CD14-positive monocyte (primary cell): ENCODE data around the gene ARID3A. TPM values are rescaled to one million over a fixed set of nuclear protein-coding genes. Genes with fewer than 3 reads are reported as not detected.
A peak's percentile ranks its signal among the peaks of the same experiment; 100 is the strongest.

ENCODE experiments used
- DNase-seq, 3 donors: peaks; one replicate each; pipeline ENCODE4 v3.0.0-alpha.2; 2011 to 2022
- H2AFZ ChIP-seq: 2 replicates; pipeline ENCODE4 v1.6.0; 2012; ENCODE audit warnings: mild to moderate bottlenecking, low read depth, low read length, inconsistent platforms; ENCODE audit not compliant: insufficient read depth, poor library complexity, severe bottlenecking
- H3K27ac ChIP-seq, 2 donors: 1 replicate in 1 of 2; 2 replicates in 1 of 2; pipeline ENCODE4 v1.5.1; 2012 to 2013; ENCODE audit warnings: low read length in 2 of 2, control low read depth in 1 of 2, inconsistent platforms in 1 of 2, low read depth in 1 of 2, mild to moderate bottlenecking in 1 of 2
- H3K27me3 ChIP-seq, 2 donors: one replicate each; pipeline versions ENCODE4 v1.6.0 to v1.6.1; 2011 to 2013; ENCODE audit warnings: low read length in 2 of 2; ENCODE audit not compliant: control insufficient read depth in 2 of 2, insufficient read depth in 2 of 2
- H3K36me3 ChIP-seq, 2 donors: replicated peaks in 1 of 2; 1 replicate in 1 of 2; 2 replicates in 1 of 2; pipeline versions ENCODE4 v1.5.1 to v1.6.1; 2012 to 2013; ENCODE audit warnings: low read length in 2 of 2, control low read depth in 1 of 2, inconsistent platforms in 1 of 2, mild to moderate bottlenecking in 1 of 2; ENCODE audit not compliant: insufficient read depth in 2 of 2, control insufficient read depth in 1 of 2
- H3K4me1 ChIP-seq, 2 donors: 1 replicate in 1 of 2; 2 replicates in 1 of 2; pipeline versions ENCODE4 v1.5.1 to v1.6.1; 2012 to 2013; ENCODE audit warnings: low read length in 2 of 2, control low read depth in 1 of 2, inconsistent platforms in 1 of 2, mild to moderate bottlenecking in 1 of 2, moderate library complexity in 1 of 2; ENCODE audit not compliant: insufficient read depth in 2 of 2, control insufficient read depth in 1 of 2
- H3K4me2 ChIP-seq: replicated peaks from 2 replicates; pipeline ENCODE3; 2012; ENCODE audit warnings: low read length, moderate library complexity, mild to moderate bottlenecking; ENCODE audit not compliant: poor library complexity, severe bottlenecking; ENCODE audit errors: extremely low read depth
- H3K4me3 ChIP-seq, 3 experiments: fragments of 200-600 bp in 1 of 3; sonication (generic) in 1 of 3; replicated peaks in 1 of 3; 1 replicate in 2 of 3; 2 replicates in 1 of 3; pipeline ENCODE4 v1.5.1; 2011 to 2013; ENCODE audit warnings: low read length in 3 of 3, mild to moderate bottlenecking in 3 of 3, control low read depth in 2 of 3, low read depth in 2 of 3, inconsistent platforms in 1 of 3, moderate library complexity in 1 of 3
- H3K79me2 ChIP-seq: 2 replicates; pipeline ENCODE4 v1.6.0; 2012; ENCODE audit warnings: mild to moderate bottlenecking, control low read depth, inconsistent platforms, low read length, moderate library complexity; ENCODE audit not compliant: insufficient read depth
- H3K9ac ChIP-seq: 2 replicates; pipeline ENCODE4 v1.6.0; 2017; ENCODE audit warnings: low read length, mild to moderate bottlenecking; ENCODE audit not compliant: insufficient read depth, poor library complexity, severe bottlenecking
- H3K9me3 ChIP-seq, 2 donors: replicated peaks in 1 of 2; 1 replicate in 1 of 2; 2 replicates in 1 of 2; pipeline versions ENCODE4 v1.5.1 to v1.6.1; 2012 to 2013; ENCODE audit warnings: low read length in 2 of 2, control low read depth in 1 of 2; ENCODE audit not compliant: control insufficient read depth in 1 of 2, insufficient read depth in 1 of 2
- H4K20me1 ChIP-seq: 2 replicates; pipeline ENCODE4 v1.6.0; 2012; ENCODE audit warnings: mild to moderate bottlenecking, low read length, control low read depth, moderate library complexity; ENCODE audit not compliant: insufficient read depth
- H3K27ac Mint-ChIP-seq, 7 donors: one replicate each; pipeline ENCODE4 v1.8.0; 2020; ENCODE audit warnings: mild to moderate bottlenecking in 7 of 7, mixed read lengths in 7 of 7, moderate library complexity in 6 of 7, inconsistent platforms in 2 of 7
- H3K27me3 Mint-ChIP-seq, 3 donors: one replicate each; pipeline ENCODE4 v1.8.0; 2021 to 2022; ENCODE audit warnings: low read depth in 3 of 3, mild to moderate bottlenecking in 3 of 3, mixed read lengths in 3 of 3, moderate library complexity in 3 of 3, inconsistent platforms in 1 of 3
- H3K36me3 Mint-ChIP-seq, 2 donors: one replicate each; pipeline ENCODE4 v1.8.0; 2020; ENCODE audit warnings: mixed read lengths in 2 of 2, inconsistent platforms in 1 of 2, mild to moderate bottlenecking in 1 of 2
- H3K4me1 Mint-ChIP-seq: one replicate; pipeline ENCODE4 v1.8.0; 2020; ENCODE audit warnings: mild to moderate bottlenecking, mixed read lengths
- H3K4me3 Mint-ChIP-seq, 2 donors: one replicate each; pipeline ENCODE4 v1.8.0; 2020; ENCODE audit warnings: mild to moderate bottlenecking in 2 of 2, mixed read lengths in 2 of 2, moderate library complexity in 1 of 2
- H3K9me3 Mint-ChIP-seq, 7 donors: one replicate each; pipeline ENCODE4 v1.8.0; 2020 to 2022; ENCODE audit warnings: mixed read lengths in 7 of 7, mild to moderate bottlenecking in 6 of 7, moderate library complexity in 6 of 7, inconsistent platforms in 2 of 7
- CTCF ChIP-seq: fragments of 200-600 bp; IDR thresholded peaks from one replicate; pipeline ENCODE4 v1.8.0; 2022; ENCODE audit warnings: antibody characterized with exemption, mild to moderate bottlenecking
- WGBS: methylation state at CpG from one replicate; pipeline ENCODE4 v1.1.5; 2013; ENCODE audit warnings: missing lambda C conversion rate; ENCODE audit not compliant: insufficient coverage; 5-methylcytosine and 5-hydroxymethylcytosine counted together
- intact Hi-C, 2 donors: fragments of 100-400 bp; cut with micrococcal nuclease; formaldehyde crosslinking; loops; one replicate each; pipeline versions ENCODE4 v1.15.0 to v1.15.1; 2023
- polyA plus RNA-seq, 3 donors: library from polyadenylated mRNA; depleted of rRNA in 1 of 3; unstranded in 2 of 3; stranded (reverse) in 1 of 3; fragments of 300-500 nt in 2 of 3; fragments of >200 nt in 1 of 3; fragmentation: Illumina TruSeq in 2 of 3; gene quantifications; 1 replicate in 2 of 3; 2 replicates in 1 of 3; pipeline ENCODE4 v1.2.3, GENCODE V29; 2012 to 2021

Gene ARID3A
- polyA plus RNA-seq, 3 donors: 2.1 to 41.6 (median 3.2) TPM

DNA sequence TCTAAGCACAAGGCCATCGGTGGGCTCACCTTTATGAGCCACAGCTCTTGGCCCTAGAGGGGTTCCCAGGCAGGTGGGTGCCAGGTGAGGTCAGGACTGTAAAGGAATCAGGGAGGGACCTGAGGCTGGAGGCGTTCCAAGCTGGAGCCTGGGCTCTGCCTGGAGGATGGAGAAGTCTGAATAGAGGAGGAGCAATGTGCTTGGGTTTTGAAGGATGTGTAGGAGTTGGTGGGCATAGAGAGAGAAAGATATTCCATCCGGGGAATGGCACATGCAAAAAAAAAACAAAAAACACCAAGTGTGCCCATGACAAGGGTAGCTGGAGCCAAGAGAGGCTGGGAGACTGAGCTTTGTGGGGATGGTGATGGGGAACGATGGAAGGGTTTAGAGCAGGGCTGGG lies 76.8 kb downstream of the ARID3A start:
- no peak for DNase-seq
- intact Hi-C loops: no loop called here
- Mint-ChIP-seq H3K9me3 (peaks cover 0 to 10% (median 7%) of the 10 kb centered on the region in 7 donors), H3K4me1 (peaks cover 6% of the 10 kb centered on the region), H3K27ac (no peak overlapping the region), H3K4me3 (peak overlapping the region in 1 of 2 donors; percentile 64), H3K27me3 (peaks cover 35 to 54% (median 38%) of the 10 kb centered on the region in 3 donors), H3K36me3 (peaks cover 0 to 6% of the 10 kb centered on the region in 2 donors)
- no peak overlapping the region for H2AFZ ChIP-seq
- H3K27ac ChIP-seq: no peak overlapping the region
- H3K27me3 ChIP-seq: peaks cover 11 to 44% of the 10 kb centered on the region in 2 donors
- H3K4me2 ChIP-seq: no peak overlapping the region
- no peak for TF ChIP-seq CTCF
- peaks cover 0 to 3% of the 10 kb centered on the region in 2 donors for H3K9me3 ChIP-seq
- no peaks in the 10 kb centered on the region for H3K36me3 ChIP-seq
- H3K4me3 ChIP-seq: no peak overlapping the region
- WGBS: 90% methylated on average over 3 of the region's 4 CpGs
- peaks cover 4% of the 10 kb centered on the region for H4K20me1 ChIP-seq
- H3K9ac ChIP-seq: no peak overlapping the region
- H3K4me1 ChIP-seq: peaks cover 12 to 13% of the 10 kb centered on the region in 2 donors
- no peaks in the 10 kb centered on the region for H3K79me2 ChIP-seq

DNA sequence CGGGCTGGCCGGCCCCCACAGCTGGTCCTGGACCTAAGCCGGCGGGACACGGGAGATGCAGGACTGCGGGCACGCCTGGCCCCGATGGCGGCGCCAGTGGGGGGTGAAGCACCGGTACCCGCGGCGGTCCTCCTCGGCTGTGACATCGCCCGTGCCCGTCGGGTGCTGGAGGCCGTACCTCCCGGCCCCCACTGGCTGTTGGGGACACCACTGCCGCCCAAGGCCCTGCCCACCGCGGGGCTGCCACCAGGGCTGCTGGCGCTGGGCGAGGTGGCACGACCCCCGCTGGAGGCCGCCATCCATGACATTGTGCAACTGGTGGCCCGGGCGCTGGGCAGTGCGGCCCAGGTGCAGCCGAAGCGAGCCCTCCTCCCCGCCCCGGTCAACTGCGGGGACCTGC lies 77.4 kb downstream of the ARID3A start:
- Histone ChIP-seq H3K27me3 (peaks cover 10 to 37% of the 10 kb centered on the region in 2 donors), H3K27ac (no peak overlapping the region), H3K4me1 (peaks cover 12 to 13% of the 10 kb centered on the region in 2 donors), H3K9ac (no peak overlapping the region), H3K4me3 (no peak overlapping the region), H3K36me3 (no peaks in the 10 kb centered on the region), H3K4me2 (no peak overlapping the region), H3K9me3 (peaks cover 0 to 3% of the 10 kb centered on the region in 2 donors), H4K20me1 (peaks cover 4% of the 10 kb centered on the region), H3K79me2 (no peaks in the 10 kb centered on the region), H2AFZ (no peak overlapping the region)
- H3K9me3 Mint-ChIP-seq: peaks cover under 1 to 9% (median 7%) of the 10 kb centered on the region in 7 donors
- no peak for DNase-seq
- H3K36me3 Mint-ChIP-seq: peaks cover under 1 to 6% of the 10 kb centered on the region in 2 donors
- peaks cover 6% of the 10 kb centered on the region for H3K4me1 Mint-ChIP-seq
- no peak overlapping the region for H3K27ac Mint-ChIP-seq
- 83% methylated on average over 37 of the region's 37 CpGs for WGBS
- no peak for TF ChIP-seq CTCF
- intact Hi-C loops: no loop called here
- no peak overlapping the region for H3K4me3 Mint-ChIP-seq
- H3K27me3 Mint-ChIP-seq: peaks cover 29 to 47% (median 31%) of the 10 kb centered on the region in 3 donors
